ENCODE data around the gene ERRFI1. TPM values are rescaled to one million over a fixed set of nuclear protein-coding genes. Genes with fewer than 3 reads are reported as not detected.

ERRFI1 gene
- total and polyA plus RNA-seq, 4 donors: 65.1 to 146 (median 87.8) TPM

- Histone ChIP-seq H3K36me3 (ENCODE audit: control insufficient read depth, insufficient read depth, low read length) (no peaks in the 10 kb centered on the region), H3K4me1 (ENCODE audit: control insufficient read depth, insufficient read depth, low read length) (peaks cover 19% of the 10 kb centered on the region), H3K27me3 (ENCODE audit: control insufficient read depth, insufficient read depth, low read length) (no peaks in the 10 kb centered on the region), H3K9me3 (ENCODE audit: control insufficient read depth, insufficient read depth, low read length) (no peaks in the 10 kb centered on the region), H3K27ac (ENCODE audit: low read depth, low read length) (peak overlapping the region; percentile 78), H3K4me3 (ENCODE audit: low read depth, low read length) (peak overlapping the region; percentile 73)
- 63% methylated on average over 1 of the region's 3 CpGs for WGBS (ENCODE audit: insufficient coverage)
- DNase-seq (ENCODE audit: low read depth in 4 of 6, low spot score in 6 of 6): no peak
Observed at GRCh38 chr1:8022395-8023286, 3.5 kb downstream of the ERRFI1 start.

GRCh38 chr1:8021676-8022266, 4.3 kb downstream of the ERRFI1 start:
- H3K27me3 ChIP-seq (ENCODE audit: control insufficient read depth, insufficient read depth, low read length): no peaks in the 10 kb centered on the region
- no peaks in the 10 kb centered on the region for H3K36me3 ChIP-seq (ENCODE audit: control insufficient read depth, insufficient read depth, low read length)
- WGBS (ENCODE audit: insufficient coverage): 50% methylated on average over 2 of the region's 6 CpGs
- no peaks in the 10 kb centered on the region for H3K9me3 ChIP-seq (ENCODE audit: control insufficient read depth, insufficient read depth, low read length)
- peaks cover 12% of the 10 kb centered on the region for H3K4me1 ChIP-seq (ENCODE audit: control insufficient read depth, insufficient read depth, low read length)
- peak overlapping the region; percentile 73 for H3K4me3 ChIP-seq (ENCODE audit: low read depth, low read length)
- H3K27ac ChIP-seq (ENCODE audit: low read depth, low read length): no peak overlapping the region
- no peak for DNase-seq (ENCODE audit: low read depth in 4 of 6, low spot score in 6 of 6)

GRCh38 chr1:8020032-8020431, 6.1 kb downstream of the ERRFI1 start:
- Histone ChIP-seq H3K27ac (ENCODE audit: low read depth, low read length) (peak overlapping the region; percentile 65), H3K4me3 (ENCODE audit: low read depth, low read length) (no peak overlapping the region), H3K27me3 (ENCODE audit: control insufficient read depth, insufficient read depth, low read length) (no peaks in the 10 kb centered on the region), H3K36me3 (ENCODE audit: control insufficient read depth, insufficient read depth, low read length) (no peaks in the 10 kb centered on the region), H3K9me3 (ENCODE audit: control insufficient read depth, insufficient read depth, low read length) (no peaks in the 10 kb centered on the region), H3K4me1 (ENCODE audit: control insufficient read depth, insufficient read depth, low read length) (peaks cover 10% of the 10 kb centered on the region)
- DNase-seq (ENCODE audit: low read depth in 4 of 6, low spot score in 6 of 6): no peak

GRCh38 chr1:8019229-8019620, 6.9 kb downstream of the ERRFI1 start:
- peaks cover 10% of the 10 kb centered on the region for H3K4me1 ChIP-seq (ENCODE audit: control insufficient read depth, insufficient read depth, low read length)
- WGBS (ENCODE audit: insufficient coverage): 66% methylated on average over 5 of the region's 5 CpGs

GRCh38 chr1:8018492-8019228, 7.4 kb downstream of the ERRFI1 start:
- peak overlapping the region; percentile 65 for H3K27ac ChIP-seq (ENCODE audit: low read depth, low read length)
- H3K4me1 ChIP-seq (ENCODE audit: control insufficient read depth, insufficient read depth, low read length): peaks cover 10% of the 10 kb centered on the region
- 25% methylated on average over 1 of the region's 3 CpGs for WGBS (ENCODE audit: insufficient coverage)

More at GRCh38 chr1:8019229-8019620, 6.9 kb downstream of the ERRFI1 start:
- Histone ChIP-seq H3K27ac (ENCODE audit: low read depth, low read length) (peak overlapping the region; percentile 65), H3K9me3 (ENCODE audit: control insufficient read depth, insufficient read depth, low read length) (no peaks in the 10 kb centered on the region), H3K4me3 (ENCODE audit: low read depth, low read length) (peak overlapping the region; percentile 6), H3K27me3 (ENCODE audit: control insufficient read depth, insufficient read depth, low read length) (no peaks in the 10 kb centered on the region), H3K36me3 (ENCODE audit: control insufficient read depth, insufficient read depth, low read length) (no peaks in the 10 kb centered on the region)
- no peak for DNase-seq (ENCODE audit: low read depth in 4 of 6, low spot score in 6 of 6)

GRCh38 chr1:8017495-8018197, 8.5 kb downstream of the ERRFI1 start:
- no peak overlapping the region for H3K4me3 ChIP-seq (ENCODE audit: low read depth, low read length)
- peaks cover 9% of the 10 kb centered on the region for H3K36me3 ChIP-seq (ENCODE audit: control insufficient read depth, insufficient read depth, low read length)
- DNase-seq (ENCODE audit: low read depth in 4 of 6, low spot score in 6 of 6): peak in 2 of 6 donors; percentile 48 to 59
- H3K4me1 ChIP-seq (ENCODE audit: control insufficient read depth, insufficient read depth, low read length): peaks cover 10% of the 10 kb centered on the region
- WGBS (ENCODE audit: insufficient coverage): no CpG with 5 or more reads among the region's 5 CpGs
- no peaks in the 10 kb centered on the region for H3K9me3 ChIP-seq (ENCODE audit: control insufficient read depth, insufficient read depth, low read length)
- H3K27ac ChIP-seq (ENCODE audit: low read depth, low read length): peak overlapping the region; percentile 67
- no peaks in the 10 kb centered on the region for H3K27me3 ChIP-seq (ENCODE audit: control insufficient read depth, insufficient read depth, low read length)

More at GRCh38 chr1:8018492-8019228, 7.4 kb downstream of the ERRFI1 start:
- H3K36me3 ChIP-seq (ENCODE audit: control insufficient read depth, insufficient read depth, low read length): peaks cover 2% of the 10 kb centered on the region
- H3K9me3 ChIP-seq (ENCODE audit: control insufficient read depth, insufficient read depth, low read length): no peaks in the 10 kb centered on the region
- no peak for DNase-seq (ENCODE audit: low read depth in 4 of 6, low spot score in 6 of 6)
- H3K4me3 ChIP-seq (ENCODE audit: low read depth, low read length): peak overlapping the region; percentile 6
- H3K27me3 ChIP-seq (ENCODE audit: control insufficient read depth, insufficient read depth, low read length): no peaks in the 10 kb centered on the region

- Histone ChIP-seq H3K4me1 (ENCODE audit: control insufficient read depth, insufficient read depth, low read length) (peaks cover 10% of the 10 kb centered on the region), H3K27me3 (ENCODE audit: control insufficient read depth, insufficient read depth, low read length) (no peaks in the 10 kb centered on the region), H3K4me3 (ENCODE audit: low read depth, low read length) (no peak overlapping the region), H3K9me3 (ENCODE audit: control insufficient read depth, insufficient read depth, low read length) (no peaks in the 10 kb centered on the region), H3K27ac (ENCODE audit: low read depth, low read length) (peak overlapping the region; percentile 67), H3K36me3 (ENCODE audit: control insufficient read depth, insufficient read depth, low read length) (peaks cover 9% of the 10 kb centered on the region)
- DNase-seq (ENCODE audit: low read depth in 4 of 6, low spot score in 6 of 6): no peak
Observed at GRCh38 chr1:8016895-8017241, 9.2 kb downstream of the ERRFI1 start.

- Histone ChIP-seq H3K4me1 (ENCODE audit: control insufficient read depth, insufficient read depth, low read length) (peaks cover 6% of the 10 kb centered on the region), H3K27ac (ENCODE audit: low read depth, low read length) (peak overlapping the region; percentile 48)
- no peak for DNase-seq (ENCODE audit: low read depth in 4 of 6, low spot score in 6 of 6)
Observed at GRCh38 chr1:8016210-8016894, 9.8 kb downstream of the ERRFI1 start.

GRCh38 chr1:8015809-8016165, 10.3 kb downstream of the ERRFI1 start:
- Histone ChIP-seq H3K4me1 (ENCODE audit: control insufficient read depth, insufficient read depth, low read length) (peaks cover 6% of the 10 kb centered on the region), H3K36me3 (ENCODE audit: control insufficient read depth, insufficient read depth, low read length) (peaks cover 13% of the 10 kb centered on the region), H3K4me3 (ENCODE audit: low read depth, low read length) (no peak overlapping the region), H3K27ac (ENCODE audit: low read depth, low read length) (peak overlapping the region; percentile 48), H3K27me3 (ENCODE audit: control insufficient read depth, insufficient read depth, low read length) (no peaks in the 10 kb centered on the region), H3K9me3 (ENCODE audit: control insufficient read depth, insufficient read depth, low read length) (no peaks in the 10 kb centered on the region)
- 29% methylated on average over 1 of the region's 2 CpGs for WGBS (ENCODE audit: insufficient coverage)
- DNase-seq (ENCODE audit: low read depth in 4 of 6, low spot score in 6 of 6): peak in 2 of 6 donors; percentile 52 to 55

More at GRCh38 chr1:8016210-8016894, 9.8 kb downstream of the ERRFI1 start:
- Histone ChIP-seq H3K9me3 (ENCODE audit: control insufficient read depth, insufficient read depth, low read length) (no peaks in the 10 kb centered on the region), H3K27me3 (ENCODE audit: control insufficient read depth, insufficient read depth, low read length) (no peaks in the 10 kb centered on the region), H3K36me3 (ENCODE audit: control insufficient read depth, insufficient read depth, low read length) (peaks cover 9% of the 10 kb centered on the region), H3K4me3 (ENCODE audit: low read depth, low read length) (no peak overlapping the region)
- no CpG with 5 or more reads among the region's 4 CpGs for WGBS (ENCODE audit: insufficient coverage)
